ENCODE measurements around the gene CDKL2. TPM values are rescaled to one million over a fixed set of nuclear protein-coding genes. Genes with fewer than 3 reads are reported as not detected.

CDKL2 gene
- 0.53 to 0.90 TPM (median 0.82 TPM) in 5 replicates for total RNA-seq (2022; extraction: Qiagen RNA extraction)

GRCh38 chr4:75630174-75630936, at the start of gene CDKL2:
Gene CDKL2 (minus strand): TSS chr4:75630528. CDS start chr4:75625988, 4,540 bp downstream.

GRCh38 chr4:75673027-75673958, 43.0 kb upstream of the CDKL2 start, which contains the start of gene G3BP2:
Gene G3BP2 (minus strand): TSS chr4:75673411. CDS start chr4:75662025, 11,386 bp downstream.

GRCh38 chr4:75555294-75556164, 74.8 kb downstream of the CDKL2 start, which contains the start of gene ODAPH:
Gene ODAPH (plus strand): TSS chr4:75556066. CDS start chr4:75556083, 17 bp downstream.

Other genes with a start within 250 kb of the CDKL2 start
- 13.9 to 20.0 TPM (median 15.8 TPM) in 5 replicates for gene RCHY1, start 116.1 kb downstream of the CDKL2 start, total RNA-seq (2022; extraction: Qiagen RNA extraction)
- 4.2 to 5.7 TPM (median 5.5 TPM) in 5 replicates for gene THAP6, start 116.1 kb downstream of the CDKL2 start, total RNA-seq (2022; extraction: Qiagen RNA extraction)
- 0.05 TPM in 1 of 5 replicates, not detected in the others for gene ODAPH, start 74.5 kb downstream of the CDKL2 start, total RNA-seq (2022; extraction: Qiagen RNA extraction)
- gene G3BP2, start 42.9 kb upstream of the CDKL2 start, total RNA-seq (2022; extraction: Qiagen RNA extraction): 64.5 to 106 TPM (median 73.4 TPM) in 5 replicates
- gene USO1, start 94.0 kb upstream of the CDKL2 start, total RNA-seq (2022; extraction: Qiagen RNA extraction): 18.1 to 25.5 TPM (median 21.7 TPM) in 5 replicates